ENCODE data around the gene ANKRD33B.
"Not testable (repeated sequence)": the region's sequence is repeated elsewhere in the genome, so short reads cannot be mapped to it uniquely, and the experiment has no call there.

Gene ANKRD33B

DNA sequence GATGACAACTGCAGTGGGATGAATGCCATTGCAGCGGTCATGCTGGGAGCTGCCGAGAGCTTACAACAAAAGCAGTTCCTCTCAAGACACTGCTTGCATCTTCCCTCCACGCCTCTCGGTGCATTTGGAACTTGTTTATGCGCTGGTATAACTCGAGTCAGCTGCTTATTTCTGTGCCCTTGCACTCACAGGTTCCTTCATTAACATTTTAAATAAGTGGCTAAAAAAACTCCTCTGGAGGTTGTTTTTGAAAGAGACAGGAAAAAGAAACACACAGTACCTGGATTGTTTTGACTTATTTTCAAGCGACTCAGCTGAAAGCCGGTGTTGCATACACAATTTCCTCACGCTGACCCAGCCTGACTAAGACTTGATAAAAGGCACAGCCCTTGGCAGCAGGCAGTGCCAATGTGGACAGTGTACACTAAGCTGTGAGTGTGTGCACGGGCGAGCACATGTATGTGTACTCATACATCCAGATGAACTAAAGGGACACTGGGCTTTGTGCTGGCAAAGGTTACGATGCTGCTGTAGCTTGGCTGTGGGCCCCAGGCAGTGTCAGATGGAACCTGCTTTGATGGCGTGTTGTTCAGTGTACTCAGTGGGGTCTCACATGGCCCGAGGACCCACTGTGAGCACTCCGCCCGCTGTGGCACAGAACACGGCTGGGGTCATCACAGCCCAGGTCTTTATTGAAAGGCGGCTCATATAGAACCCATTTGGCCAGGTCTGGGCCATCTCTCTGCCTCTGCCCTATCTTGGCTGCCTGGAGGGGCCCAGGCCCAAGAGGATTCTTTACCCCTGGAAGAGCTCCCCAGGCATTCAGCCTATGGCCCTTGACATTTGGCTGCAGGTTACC, 92.3 kb downstream of the ANKRD33B start:
- DNase-seq (ENCODE audit: low read depth in 2 of 2): no peak

DNA sequence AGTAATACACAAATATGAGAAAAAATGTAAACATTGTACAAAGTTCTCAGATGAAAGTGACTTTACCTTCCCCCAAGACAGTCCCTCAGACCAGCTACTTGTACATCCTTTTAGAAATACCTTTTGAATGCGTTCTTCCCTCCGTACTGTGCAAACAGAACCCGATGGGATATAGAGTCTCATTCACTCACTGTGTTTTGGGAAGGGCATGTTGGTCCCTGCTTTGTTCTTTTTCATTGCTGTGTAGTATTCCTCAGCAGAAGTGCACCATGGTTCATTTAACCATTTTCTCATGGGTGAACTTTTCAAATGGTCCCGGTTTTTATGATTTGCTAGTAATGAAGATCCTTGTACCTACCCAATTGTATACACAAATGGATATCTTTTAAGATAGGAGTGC, 94.4 kb downstream of the ANKRD33B start:
- DNase-seq (ENCODE audit: low read depth in 2 of 2): no peak

DNA sequence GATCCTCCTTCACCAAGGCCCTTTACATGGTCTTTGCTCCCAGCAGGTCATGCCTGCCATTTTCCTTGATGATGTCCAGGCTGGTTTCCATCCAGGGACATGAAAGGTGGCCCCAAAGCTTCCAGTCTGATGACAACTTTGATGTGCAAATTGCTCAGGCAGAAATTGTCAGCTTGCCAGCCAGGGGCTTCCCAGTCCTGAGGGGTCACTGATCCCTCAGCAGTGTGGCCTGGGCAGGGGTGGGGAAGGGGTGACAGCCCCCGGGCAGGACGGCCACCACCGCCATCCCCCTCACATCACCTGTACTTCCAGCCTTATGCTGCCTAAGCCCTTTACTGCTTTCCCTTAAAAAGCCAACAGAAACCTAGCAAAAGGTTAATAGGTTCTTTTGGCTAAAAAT, 96.3 kb downstream of the ANKRD33B start:
- DNase-seq (ENCODE audit: low read depth in 2 of 2): no peak

DNA sequence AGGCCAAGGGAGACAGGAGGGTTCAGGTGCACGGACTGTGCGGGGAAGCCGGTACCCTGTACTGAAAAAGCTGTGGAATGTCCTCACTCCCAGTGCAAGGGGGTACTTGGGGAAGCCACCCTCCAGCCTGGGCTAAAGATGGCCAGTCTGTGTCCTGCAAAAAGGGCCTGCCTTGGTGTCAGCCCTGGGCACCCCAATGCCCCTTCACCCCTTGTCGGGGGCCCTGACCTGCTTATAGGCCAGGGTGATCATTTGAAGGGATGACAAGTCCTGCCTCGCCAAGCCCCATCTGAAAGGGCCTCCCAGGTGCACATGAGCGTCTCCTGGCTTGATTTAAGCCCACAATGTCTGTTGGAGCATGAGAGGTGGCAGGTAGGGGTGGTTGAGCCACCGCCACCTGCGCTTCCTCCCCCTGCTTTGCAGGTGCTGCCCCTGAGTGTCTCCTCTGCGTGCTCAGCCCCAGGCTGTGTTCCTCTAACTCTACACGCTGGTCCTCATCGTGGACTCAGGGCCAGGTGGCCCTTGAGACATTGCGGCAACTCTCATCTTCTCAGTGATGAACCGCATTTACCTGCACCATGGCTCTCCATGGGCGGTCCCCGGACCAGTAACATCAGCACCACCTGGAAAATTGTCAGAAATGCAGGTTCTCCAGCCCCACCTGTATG, 97.0 kb downstream of the ANKRD33B start:
- no peak for DNase-seq (ENCODE audit: low read depth in 2 of 2)

DNA sequence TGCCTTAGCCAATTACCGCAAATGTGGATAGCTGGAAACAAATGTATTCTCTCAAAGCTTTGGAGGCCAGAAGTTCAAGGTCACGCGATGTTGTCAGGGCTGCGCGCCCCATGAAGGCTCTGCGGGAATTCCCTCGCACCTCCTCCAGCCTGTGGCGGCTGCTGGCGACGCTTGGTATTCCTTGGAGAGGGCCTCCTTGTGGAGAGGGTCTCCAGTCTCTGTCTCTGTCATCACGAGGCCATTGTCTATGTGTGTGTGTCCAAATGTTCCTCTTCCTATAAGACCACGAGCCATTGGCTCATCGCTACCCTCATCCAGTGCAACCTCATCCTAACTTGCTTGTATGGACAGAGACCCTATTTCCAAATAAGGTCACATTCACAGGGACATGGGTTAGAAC, 97.5 kb downstream of the ANKRD33B start:
- no peak for DNase-seq (ENCODE audit: low read depth in 2 of 2)

DNA sequence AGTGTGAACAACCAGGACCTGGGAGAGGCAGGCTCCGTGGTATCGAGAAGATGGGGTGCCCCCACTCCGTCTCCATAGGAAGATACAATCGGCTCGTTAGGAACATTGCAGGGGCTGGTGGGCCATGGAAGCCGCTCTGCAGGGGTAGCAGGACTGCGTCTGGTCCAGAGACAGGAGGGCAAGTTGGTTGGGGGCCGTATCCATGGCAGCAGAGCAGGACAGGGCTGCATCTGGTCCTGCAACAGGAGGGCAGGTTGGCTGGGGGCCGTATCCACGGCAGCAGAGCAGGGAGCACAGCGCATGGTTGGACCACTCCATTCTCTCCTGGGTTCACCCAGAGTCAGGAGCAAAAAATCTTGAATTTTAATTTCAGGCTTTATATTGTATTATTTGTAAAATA, 98.2 kb downstream of the ANKRD33B start:
- DNase-seq (ENCODE audit: low read depth in 2 of 2): no peak

DNA sequence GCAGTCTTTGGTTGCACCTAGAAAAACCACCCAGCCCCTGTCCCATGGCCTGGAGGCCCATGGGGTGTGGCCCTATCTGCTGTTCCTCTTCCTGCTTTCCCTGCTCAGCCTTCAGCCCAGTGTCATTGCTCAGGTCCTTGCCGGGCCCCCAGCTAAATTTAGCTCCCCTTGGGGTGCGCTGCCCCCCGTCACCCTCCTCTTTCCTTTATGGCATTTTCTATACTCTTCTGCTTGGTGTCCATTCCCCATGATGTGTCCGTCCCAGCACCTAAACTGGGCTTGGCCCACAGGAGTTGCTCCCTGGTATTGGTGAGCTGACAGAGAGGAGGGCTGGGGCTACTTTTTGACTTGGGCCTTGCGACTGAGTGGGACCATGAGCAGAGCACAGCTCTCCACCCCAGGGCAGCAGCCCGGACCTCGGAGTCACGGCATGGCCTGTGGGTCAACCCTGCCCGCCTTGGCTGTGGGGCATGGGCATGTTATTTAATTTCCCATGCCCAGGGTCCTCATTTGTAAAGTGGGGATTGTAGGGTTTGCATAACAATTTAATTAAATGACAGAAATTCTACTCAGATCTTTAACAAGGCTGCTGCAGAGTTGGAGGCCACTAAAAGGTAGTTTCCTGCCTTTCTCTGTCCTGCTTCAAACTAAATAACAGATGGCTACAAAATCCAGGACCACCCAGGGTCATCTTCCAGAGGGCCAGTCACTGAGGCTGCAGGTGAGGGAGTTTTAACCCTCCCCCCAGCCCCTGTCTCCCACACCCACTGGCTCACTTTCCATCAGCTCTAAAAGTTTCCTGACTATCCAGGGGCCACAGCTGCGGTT, 99.0 kb downstream of the ANKRD33B start:
- DNase-seq (ENCODE audit: low read depth in 2 of 2): no peak

DNA sequence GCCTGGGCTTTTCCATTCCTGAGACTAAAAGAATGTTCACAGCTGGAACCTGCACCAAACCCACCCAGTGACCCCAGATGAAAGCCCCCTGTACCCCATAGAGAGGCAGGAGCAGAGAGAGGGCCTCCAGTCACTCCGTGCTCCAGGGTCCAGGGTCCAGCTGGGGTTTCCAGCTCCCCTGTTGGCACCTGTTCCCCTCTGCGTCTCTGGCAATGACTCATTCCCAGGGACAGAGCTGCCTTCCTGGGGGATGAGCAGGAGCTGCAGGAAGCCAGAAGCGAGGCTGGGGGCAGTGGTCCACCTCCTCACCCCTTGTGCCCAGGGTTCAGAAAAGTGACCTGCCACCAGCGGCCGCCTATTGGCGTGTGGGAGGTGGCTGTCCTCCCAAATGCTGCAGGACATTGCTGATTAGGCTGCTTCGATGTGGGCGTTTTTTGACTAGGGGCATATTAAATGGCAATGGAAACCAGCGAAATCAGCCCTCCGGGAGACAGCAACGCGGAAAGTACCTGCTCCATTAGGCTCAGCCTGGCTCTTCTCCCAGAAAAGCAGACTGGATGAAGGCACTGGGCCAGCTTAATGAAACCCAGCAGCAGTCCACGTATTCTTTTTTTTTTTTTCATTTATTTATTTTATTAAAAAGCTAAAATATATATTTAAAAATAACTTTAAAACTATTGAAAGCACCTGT, 99.8 kb downstream of the ANKRD33B start:
- DNase-seq (ENCODE audit: low read depth in 2 of 2): no peak

DNA sequence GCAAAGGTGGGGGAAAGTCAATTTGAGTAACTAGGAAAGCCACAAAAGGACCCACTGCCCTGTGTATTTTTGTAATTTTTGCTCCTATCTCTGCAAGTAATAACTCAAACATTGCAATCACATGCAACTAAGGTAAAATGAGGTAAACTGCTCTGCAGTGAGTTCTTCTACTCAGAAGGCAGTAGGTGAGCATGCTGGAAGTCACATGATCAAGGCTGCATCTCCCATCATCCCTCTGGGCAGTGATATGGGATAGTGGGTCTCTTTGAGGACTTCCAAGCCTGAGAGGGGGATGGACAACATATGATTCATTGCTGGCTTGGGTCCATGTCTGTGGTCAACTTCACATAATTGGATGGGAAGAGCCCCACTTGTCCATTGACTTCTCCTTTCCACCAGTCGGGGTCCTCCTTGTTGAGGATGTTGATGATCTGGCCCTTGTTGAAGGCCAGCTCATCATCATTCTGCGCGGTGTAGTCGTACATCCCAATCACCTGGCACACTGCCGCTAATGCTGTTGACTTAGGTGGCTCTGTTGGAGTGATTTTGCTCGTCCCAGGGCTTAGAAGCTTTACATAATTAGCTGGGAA, 100.4 kb downstream of the ANKRD33B start:
- DNase-seq (ENCODE audit: low read depth in 2 of 2): not testable (repeated sequence)

DNA sequence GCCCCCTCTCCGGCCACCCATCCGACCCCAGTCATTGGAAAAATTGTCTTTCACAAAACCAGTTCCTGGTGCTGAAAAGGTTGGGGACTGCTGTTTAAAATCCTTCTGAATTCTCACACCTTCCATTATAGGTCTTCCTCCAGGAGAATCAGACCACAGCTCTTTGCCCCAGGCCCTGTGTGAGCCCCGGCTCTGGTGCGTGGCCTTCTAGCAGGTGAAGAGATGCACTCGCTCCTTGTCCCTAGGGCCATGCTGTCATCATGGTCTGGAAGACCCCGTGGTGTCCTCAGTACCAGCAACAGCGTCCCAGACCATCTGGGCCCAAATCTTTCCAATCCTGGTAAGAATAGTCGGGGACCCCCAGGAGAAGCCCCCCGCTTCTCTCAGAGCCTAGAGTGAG, 101.9 kb downstream of the ANKRD33B start:
- DNase-seq (ENCODE audit: low read depth in 2 of 2): no peak

DNA sequence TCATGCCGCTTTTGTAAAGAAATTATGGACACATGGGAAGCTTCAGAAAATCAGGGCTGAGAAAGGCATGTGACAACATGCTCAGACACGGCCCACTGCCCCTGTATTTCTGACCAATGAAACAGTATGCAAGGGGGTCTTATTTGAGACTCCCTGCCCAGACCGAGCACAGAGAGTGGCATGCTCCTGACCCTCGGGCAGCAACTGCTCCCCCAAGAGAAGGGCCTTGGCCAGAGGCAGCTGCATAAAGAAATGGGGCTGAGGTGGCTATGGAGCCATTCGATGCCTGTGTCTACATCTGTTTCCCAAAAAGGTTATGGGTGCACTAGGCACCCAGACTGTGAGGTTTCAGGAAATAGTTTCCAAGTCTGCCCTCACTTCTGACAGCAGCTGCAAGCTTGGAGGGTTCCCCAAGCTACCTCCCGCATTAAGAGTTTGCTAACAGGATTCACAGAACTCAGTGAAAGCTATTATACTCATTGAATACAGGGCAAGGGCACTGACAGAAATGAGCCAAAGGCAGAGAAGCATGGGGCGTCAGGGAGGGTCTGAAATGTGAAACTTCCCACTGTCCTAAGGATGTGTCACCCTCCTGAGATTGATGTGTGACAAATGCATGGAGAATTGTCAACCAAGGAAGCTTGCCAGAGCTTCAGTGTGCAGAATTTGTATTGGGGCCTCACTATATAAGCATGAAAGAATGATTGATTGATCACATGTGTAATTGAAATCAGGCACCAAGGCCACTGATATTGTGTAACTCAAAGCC, 102.8 kb downstream of the ANKRD33B start:
- DNase-seq (ENCODE audit: low read depth in 2 of 2): no peak

DNA sequence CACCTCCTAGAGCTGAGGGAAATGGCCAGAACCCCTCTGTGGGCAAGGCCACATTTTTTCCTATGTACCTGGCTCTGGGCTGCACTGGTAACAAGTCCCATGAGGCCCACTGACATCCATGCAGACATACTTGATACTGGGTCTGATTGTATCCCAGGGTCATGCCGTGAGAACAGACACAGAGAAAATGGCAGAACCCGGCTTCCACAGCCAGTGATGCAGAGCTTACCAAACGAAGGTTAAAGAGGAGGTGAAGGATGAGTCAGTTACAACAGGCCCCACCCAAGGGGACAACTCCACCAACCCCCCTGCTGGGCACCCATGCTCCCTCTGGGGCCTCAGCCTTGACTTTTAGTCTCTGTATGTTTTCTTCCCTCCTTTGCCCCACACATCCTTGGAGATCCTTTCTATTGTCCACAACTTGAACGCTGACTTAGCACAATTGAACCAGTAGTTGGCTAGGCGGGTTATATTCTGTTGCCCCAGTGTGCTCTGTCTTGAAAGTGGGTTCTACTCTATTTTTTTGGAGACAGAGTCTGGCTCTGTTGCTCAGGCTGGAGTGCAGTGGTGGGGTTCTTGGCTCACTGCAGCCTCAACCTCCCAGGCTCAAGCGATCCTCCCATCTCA, 103.7 kb downstream of the ANKRD33B start:
- no peak for DNase-seq (ENCODE audit: low read depth in 2 of 2)

DNA sequence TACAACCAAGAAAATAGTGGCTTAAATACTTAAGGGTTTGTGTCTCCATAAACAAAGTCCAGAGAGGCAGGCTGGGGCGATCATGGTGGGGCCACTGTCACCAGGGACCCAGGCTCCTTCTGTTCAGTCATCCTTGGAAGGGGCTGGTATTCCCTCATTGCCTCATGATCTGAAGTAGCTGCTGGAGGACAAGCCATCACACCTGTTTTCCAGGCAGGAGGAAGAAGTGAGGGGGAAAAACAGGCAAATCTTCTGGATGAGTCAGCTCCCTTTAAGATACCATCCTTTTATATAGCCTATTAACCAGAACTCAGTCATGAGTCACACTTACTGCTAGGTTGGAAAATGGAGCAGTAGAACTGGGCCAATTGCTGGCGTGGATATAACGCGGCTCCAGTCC, 104.8 kb downstream of the ANKRD33B start:
- DNase-seq (ENCODE audit: low read depth in 2 of 2): no peak

DNA sequence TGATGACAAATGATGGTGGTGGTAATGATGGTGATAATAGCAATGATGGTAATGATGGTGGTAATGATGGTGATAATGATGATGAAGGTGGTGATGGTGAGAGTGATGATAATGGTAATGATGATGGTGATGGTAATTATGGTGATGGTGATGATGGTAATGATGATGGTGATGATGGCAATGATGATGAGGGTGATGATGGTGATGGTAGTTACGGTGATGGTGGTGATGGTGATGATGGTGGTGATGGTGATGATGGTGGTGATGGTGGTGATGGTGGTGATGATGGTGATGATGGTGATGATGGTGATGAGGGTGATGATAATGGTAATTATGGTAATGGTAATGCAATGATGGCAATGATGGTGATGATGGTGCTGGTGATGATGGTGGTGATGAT, 106.1 kb downstream of the ANKRD33B start:
- DNase-seq (ENCODE audit: low read depth in 2 of 2): no peak

DNA sequence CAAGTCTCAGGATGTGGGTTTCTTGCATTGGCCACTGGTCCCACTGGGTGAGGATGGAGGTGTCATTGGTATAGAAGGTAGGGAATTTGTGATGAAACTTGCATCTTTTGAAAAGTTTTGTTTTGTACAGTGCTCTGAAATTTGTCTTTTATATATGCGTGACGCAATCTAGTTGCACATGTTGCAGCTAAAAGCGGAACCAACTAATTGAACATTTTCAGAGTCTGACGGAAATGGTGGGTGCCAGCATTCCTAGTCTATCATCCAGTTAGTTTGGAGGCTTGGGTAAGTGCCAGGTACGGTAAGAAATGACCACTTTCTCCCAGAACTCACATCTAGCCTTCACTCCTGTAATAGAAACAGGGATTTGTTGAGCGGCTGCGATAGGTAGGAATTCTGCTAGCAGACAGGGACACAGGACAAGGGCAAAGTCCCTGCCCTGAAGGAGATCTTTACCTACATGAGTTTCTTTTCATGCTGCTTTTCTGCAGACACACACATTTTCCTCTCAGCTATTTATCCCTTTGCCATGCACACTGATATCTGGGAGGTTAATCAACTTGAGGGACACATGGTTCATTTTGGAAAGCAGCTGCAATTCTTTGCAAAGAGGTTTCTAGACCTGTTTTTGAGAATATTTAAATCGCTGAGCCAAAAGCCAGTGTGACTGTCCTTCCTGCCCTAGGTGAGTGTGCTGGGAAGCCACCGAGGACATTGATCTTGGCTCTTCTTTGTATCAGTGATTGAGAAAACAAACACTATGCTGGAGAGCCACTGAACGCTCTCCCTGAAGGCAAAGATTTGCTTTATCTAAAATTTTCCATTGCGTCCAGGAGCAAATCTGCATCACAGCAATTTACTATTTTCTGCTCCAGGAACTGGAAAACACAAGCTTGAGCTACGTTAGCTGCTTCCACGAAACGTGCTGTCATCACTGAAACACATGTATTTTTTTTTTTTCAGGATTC, 107.5 kb downstream of the ANKRD33B start:
- DNase-seq (ENCODE audit: low read depth in 2 of 2): no peak

DNA sequence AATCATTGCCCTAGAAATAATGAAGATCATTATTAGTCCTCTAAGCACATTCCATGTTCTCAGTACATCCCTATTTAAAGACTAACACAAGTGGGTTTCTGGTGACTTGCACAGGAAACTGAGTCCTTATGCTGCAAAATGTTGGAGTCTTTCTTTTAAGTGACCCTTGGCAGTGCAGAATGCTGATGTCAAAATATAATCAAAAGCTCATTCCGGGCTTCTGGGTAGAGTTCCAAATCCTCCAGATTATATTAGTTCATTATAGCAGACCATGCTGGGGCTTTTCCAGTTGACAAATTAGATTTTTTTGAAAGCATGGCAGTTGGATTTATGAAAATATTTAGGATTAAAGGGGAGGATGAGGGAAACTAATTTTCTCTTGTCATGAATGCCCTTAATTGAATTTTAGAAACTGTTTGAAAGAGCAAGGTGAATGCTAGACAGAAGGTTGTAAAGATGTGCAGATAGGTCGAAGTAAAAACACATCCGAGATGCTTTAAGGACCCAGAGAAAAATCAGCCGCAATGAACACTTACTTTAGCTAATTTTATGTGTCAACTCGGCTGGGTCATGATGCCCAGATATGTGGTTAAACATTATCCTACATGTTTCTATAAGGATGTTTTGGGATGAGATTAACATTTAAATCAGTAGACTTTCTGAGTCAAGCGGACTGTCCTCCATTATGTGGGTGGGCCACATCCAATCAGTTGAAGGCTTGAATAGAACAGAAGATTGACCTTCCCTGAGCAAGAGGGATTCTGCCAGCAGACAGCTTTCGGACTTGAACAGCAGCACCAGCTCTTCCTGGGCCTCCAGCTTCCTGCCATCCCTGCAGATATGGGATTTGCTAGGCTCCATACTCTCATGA, 108.5 kb downstream of the ANKRD33B start:
- DNase-seq (ENCODE audit: low read depth in 2 of 2): no peak

DNA sequence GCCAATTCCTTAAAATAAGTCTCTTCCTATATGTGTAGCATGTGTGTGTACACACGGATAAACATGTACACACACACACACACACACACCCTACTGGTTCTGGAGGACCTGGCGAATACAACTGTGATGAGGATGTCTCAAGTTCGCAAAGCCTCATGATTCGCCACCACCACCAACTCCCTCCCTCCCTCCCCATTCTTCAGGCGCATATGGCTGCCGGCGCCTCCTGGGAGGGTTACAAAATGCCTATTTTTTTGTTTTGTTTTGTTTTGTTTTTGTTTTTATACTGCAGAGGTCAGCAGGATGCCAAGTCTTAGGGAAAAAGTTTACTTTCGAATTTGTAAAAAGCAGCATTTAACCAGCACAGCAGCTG, 109.1 kb downstream of the ANKRD33B start:
- no peak for DNase-seq (ENCODE audit: low read depth in 2 of 2)

DNA sequence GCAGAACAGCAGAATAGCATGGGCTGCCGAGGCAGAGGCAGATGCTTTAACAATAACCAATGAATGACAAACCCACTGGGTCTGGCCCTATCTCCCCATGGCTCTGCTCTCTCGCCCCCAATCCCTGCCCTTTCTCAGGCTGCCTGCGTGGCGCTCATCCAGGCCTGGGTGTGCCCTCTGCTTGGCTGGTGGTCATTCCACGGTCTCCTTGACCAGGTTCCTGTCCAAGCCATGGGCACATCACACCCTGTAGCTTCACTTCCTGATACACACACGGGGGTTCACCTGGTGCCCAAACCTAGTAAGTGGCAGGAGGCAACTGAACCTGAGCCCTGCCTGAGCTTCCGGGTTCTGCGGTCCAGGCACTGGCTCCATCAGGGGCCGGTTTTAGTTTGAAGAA, 109.5 kb downstream of the ANKRD33B start:
- DNase-seq (ENCODE audit: low read depth in 2 of 2): no peak

All from stimulated activated CD8-positive, alpha-beta memory T cell treated with anti-CD3 and anti-CD28 coated beads, Interleukin-2, amount 100 ng/mL, for 1 hour (primary cell).